HG03354 (cell line): ENCODE results near the gene VAT1.

Experiments used
- ATAC-seq: cut with Tn5 transposase; IDR thresholded peaks from one replicate; pipeline ENCODE4 v1.9.1; 2021; ENCODE audit warnings: mild to moderate bottlenecking; ENCODE audit not compliant: unreplicated experiment, poor library complexity, severe bottlenecking

VAT1 gene

DNA sequence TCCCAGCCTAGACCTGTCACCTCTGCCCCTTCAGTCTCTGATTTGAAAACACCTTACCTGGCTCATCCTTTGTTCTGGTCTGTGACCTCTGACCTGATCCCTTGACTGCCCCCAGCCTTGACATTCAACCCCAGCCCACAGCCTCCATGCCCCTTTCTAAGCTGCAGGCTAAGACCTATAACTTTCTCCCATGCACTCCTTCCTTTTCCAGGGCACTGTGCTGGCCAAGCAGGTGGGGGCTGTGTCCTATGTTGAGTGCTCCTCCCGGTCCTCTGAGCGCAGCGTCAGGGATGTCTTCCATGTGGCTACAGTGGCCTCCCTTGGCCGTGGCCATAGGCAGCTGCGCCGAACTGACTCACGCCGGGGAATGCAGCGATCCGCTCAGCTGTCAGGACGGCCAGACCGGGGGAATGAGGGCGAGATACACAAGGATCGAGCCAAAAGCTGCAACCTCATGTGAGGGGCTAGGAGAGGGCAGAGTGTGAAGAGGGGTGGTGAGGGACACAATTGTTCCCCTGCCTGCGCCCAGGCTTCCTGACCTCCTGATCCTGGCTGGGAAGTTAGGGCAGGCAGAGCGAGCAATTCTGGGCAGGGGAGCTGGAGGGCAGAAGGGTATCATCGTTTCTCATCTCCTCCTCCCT is 6.2 kb upstream of the VAT1 start:
- no peak for ATAC-seq

DNA sequence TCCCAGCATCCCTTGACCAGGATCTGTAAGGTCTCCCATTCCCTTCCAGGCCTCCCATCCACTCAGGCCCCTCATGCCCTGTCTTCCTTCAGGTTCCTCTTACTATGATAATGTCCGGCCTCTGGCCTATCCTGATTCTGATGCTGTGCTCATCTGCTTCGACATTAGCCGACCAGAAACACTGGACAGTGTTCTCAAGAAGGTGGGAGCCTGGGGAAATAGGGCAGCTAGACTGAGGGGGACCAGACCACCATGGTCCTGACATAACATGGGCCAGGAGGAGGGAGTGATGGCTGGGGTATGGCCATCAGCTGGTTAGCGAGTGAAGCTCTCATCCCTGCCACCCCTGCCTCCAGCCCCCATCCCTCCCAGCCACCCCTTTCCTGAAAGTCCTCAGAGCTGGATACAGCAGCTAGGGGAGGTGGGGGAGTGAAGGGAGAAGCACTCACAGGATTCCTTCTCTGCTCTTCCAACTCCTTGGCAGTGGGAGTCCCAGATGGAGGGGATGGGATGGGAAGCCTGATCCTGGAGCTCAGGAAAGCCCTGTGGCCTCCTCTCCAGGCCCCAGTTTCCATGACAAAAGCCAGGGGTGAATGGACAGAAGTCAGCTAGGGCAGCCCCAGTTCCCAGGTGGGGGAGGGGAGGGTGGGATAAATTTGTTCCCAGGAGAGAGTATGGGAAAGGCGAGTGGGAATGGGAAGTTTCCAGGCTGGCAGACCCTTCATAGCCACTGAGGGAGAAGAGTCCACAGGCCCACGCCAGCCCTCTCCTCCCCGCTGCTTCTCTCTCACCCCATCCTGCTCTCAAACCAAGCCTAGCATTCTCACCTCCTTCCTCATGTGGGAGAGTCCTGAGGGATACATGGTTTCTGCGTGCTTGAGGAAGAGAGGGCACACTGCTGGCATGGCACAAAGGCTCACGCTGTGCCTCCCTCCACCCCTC is 5.2 kb upstream of the VAT1 start:
- no peak for ATAC-seq

- no peak for ATAC-seq
Observed at GRCh38 chr17:43026595-43026994, 4.4 kb upstream of the VAT1 start.

DNA sequence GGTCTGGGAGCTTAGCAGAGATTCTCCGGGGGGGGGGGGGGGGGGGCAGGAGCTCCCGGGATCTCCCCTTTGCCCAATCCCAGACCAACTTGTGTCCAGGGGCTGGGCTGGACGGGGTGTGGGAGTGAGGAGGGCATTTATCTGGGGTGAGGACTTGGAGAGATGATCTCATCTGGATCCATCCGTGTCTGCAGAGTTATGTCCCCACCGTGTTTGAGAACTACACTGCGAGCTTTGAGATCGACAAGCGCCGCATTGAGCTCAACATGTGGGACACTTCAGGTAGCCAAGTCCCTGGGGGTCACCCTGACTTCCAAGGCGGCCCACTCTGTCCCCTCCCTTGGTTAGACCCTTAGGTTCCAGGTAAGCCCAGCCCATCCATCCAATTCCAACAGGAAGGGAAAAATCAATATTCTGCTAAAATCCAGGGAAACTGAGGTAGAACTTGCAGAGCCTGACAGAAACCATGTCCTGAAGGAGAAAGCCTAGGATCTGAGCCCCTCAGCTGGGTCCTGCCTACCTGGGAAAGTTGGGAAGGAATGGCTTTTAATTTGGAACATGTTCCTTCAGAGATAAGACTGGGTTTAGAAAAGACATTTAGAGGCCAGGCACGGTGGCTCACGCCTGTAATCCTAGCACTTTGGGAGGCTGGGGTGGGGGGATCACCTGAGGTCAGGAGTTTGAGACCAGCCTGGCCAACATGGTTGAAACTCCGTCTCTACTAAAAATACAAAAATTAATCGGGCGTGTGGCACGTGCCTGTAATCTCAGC is 3.8 kb upstream of the VAT1 start:
- no peak for ATAC-seq

DNA sequence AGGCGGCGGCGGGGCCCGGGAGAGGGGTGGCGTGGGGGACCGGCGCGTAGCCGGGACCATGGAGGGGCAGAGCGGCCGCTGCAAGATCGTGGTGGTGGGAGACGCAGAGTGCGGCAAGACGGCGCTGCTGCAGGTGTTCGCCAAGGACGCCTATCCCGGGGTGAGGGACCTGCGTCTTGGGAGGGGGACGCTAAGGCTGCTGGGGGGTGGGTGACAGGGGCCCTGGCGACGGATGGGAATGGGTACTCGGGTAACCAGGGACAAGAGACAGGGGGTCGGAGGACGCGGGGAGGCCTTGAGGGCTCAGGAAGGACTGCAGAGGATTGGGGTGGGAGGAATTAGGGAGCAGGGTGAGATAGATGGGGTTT is 3.1 kb upstream of the VAT1 start:
- no peak for ATAC-seq

GRCh38 chr17:43024407-43025289 is 2.5 kb upstream of the VAT1 start, which contains the start of gene RND2:
Gene RND2, plus strand, starts transcription at chr17:43025231. Its CDS starts 117 bp downstream, at chr17:43025348.
- peak; percentile 55 for ATAC-seq

- ATAC-seq: no peak
Observed at GRCh38 chr17:43020789-43021740, 1.1 kb downstream of the VAT1 start.

GRCh38 chr17:43020030-43020621 is 2.1 kb downstream of the VAT1 start:
- no peak for ATAC-seq

- ATAC-seq: no peak
Observed at GRCh38 chr17:43019418-43019817, 2.8 kb downstream of the VAT1 start.

- ATAC-seq: no peak
Observed at GRCh38 chr17:43018932-43019331, 3.3 kb downstream of the VAT1 start.

- no peak for ATAC-seq
Observed at GRCh38 chr17:43018008-43018853, 4.0 kb downstream of the VAT1 start.

- no peak for ATAC-seq
Observed at GRCh38 chr17:43016216-43016615, 6.0 kb downstream of the VAT1 start.

DNA sequence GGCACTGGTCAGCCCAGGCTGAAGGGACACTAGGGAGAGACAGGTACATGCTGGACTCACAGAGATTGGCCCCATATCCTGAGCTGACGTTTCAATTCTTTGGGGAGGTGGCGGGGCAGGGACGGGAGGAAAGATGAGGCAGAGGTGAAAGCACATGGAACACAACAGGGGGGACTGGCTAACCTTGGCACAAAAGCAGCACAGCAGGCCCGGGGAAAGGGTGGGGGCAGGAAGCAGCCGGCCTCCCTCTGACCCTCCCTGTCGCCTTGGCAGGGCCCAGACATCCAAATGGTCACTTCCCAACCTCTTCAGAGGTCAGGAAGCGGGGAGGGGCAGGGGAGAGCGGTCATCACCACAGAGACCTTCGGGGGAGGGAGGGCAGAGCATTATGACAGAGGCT is 6.6 kb downstream of the VAT1 start:
- no peak for ATAC-seq

DNA sequence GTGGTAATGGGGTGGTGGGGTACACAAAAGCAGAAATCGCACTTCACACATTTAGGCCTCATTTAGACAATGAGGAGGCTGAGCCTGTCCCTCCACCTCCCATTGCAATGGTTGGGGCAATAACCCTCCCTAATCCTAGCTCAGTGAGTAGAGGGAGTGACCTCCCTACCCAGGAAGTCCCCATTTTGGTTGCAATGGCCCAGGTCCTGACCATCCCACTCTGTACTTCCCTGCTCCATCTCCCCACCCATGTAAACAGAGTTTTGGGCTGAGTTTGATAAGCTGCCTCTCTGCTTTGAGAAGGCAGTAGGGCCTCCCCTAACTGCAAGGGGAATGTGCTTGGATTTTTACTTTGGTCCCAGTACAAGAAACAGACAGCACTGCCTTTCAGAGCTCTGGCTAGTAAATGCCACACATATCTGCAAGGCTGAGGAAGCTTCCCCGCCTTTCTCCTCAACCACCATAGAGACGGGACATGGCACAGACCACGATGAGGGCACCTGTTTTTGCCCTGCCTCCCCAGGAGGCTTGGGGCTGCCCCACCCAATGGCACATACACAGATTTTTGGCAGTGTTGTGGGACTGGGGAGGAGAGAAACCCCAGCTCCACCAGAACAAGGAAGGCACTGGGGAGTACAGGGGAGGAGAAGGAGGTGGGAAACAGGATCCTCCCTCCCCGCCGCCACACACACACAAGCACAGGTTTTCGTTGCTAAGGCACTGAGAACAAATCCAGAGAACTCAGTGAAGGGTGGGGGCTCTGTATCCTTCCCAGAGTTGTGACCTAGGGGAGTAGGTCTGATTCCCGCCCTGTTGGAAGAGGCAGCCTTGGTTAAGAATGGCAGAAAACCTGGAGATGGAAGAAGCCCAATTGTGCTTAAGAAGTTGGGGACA is 7.3 kb downstream of the VAT1 start:
- no peak for ATAC-seq

DNA sequence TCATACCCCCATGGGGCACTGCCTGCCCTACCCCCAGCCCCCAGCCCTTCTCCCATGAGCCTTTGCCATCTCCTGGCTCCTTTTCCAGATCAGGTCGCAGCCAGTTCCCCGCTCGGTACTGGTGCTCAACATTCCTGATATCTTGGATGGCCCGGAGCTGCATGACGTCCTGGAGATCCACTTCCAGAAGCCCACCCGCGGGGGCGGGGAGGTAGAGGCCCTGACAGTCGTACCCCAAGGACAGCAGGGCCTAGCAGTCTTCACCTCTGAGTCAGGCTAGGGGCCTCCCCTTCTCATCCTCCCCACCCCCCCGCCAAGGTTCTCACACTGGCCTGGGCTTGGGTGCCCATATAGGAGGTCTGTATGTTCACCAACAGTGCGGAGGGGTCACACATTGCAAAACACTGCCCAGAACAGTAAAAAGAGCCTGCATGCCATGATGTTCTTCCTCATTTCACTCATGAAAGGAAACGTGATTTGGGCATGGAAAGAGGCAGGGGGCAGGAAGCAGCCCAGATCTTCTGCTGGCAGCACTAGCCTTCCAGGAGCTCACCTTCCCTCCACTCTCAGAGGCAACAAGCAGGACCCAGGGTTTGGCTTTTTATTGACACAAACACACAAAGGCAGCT is 8.1 kb downstream of the VAT1 start:
- no peak for ATAC-seq

GRCh38 chr17:43013296-43013695 is 8.9 kb downstream of the VAT1 start:
- no peak for ATAC-seq
